ENCODE data around the gene TLX1.
A peak's percentile ranks its signal among the peaks of the same experiment; 100 is the strongest.
"Not testable (repeated sequence)": the region's sequence is repeated elsewhere in the genome, so short reads cannot be mapped to it uniquely, and the experiment has no call there.

Gene TLX1

DNA sequence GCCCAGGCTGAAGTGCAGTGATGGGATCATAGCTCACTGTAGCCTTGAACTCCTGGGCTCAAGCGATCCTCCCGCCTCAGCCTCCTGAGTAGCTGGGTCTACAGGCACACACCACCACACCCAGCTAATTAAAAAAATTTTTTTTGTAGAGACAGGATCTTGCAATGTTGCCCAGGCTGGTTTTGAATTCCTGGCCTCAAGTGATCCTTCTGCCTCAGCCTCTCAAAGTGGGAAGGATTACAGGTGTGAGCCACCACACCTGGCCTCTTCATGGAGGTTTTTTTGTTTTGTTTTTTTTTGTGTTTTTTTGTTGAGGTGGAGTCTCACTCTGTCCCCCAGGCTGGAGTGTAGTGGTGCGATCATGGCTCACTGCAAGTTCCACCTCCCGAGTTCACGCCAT lies 23.4 kb downstream of the TLX1 start:
- DNase-seq, result not testable (repeated sequence)

DNA sequence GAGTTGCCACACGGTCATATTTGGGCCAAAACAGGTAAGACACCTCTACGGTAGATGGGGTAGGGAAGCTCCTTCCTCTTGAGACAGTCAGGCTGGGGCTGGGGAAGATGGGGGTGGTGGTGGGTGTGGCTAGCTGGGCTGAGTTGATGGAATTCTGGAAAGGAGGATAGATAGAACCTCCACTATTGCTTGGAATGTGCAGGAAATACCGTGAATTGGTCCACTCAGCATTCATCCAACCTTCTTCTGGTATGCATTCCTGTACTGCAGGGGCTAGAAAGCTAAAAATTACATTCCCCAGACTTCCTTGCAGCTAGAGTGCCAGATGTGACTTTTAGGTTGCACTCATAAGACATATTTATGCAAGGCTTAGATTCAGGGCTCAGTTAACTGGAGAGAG lies 24.8 kb downstream of the TLX1 start:
- no peak for DNase-seq

DNA sequence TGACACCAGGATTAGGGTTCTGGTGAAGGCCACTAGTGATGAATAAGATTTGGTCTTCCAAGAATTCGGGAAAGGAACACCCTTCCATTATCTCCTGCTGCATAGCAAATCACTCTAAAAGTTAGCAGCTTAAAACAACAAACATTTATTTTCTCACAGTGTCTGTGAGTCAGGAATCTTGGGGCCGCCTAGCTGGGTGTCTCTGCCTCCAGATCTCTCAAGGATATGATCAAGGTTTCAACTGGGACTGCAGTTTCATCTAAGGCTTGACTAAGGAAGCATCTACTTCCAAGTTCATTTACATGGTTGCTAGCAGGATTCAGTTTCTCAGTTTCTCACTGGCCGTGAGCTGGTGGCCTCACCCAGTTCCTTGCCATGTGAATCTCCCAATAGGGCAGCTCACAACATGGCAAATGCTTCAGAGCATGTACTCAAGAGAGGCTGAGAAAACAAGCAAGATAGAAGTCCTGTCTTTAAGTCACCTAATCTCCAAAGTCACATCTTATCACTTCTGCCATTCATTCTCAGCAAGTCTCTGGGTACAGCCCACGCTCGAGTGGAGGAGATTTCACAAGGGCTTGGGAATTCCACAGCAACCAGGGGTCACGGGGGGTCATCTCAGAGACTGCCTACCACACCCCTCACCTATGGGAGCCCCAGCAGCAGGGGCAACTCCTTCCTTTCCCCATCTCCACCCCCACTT lies 26.8 kb downstream of the TLX1 start:
- no peak for DNase-seq

DNA sequence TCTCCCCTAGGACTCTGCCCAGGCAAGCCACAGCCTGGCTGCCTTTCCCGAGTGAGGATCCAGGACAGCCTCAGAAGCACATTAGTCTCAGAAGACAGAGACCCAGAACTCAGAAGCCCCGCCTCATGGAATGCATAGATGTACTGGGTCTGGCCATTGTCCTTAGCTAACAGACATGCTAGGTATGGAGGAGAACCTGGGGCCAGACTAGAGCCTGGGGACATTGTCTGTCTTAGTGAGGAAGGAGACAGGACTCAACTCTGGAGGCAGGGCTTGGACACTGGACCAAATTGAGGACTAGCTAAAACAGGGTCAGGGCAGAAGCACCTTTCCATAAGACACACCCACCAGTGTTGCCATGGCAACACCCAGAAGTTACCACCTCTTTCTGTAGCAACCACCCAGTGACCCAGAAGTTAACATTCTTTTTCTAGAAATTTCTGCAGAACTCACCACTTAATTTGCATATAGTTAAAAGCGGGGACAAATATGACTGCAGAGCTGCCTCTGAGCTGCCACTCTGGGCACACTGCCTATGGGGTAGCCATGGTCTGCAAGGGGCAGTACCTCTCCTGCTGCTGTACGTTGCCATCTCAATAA lies 27.5 kb downstream of the TLX1 start:
- DNase-seq, result no peak

DNA sequence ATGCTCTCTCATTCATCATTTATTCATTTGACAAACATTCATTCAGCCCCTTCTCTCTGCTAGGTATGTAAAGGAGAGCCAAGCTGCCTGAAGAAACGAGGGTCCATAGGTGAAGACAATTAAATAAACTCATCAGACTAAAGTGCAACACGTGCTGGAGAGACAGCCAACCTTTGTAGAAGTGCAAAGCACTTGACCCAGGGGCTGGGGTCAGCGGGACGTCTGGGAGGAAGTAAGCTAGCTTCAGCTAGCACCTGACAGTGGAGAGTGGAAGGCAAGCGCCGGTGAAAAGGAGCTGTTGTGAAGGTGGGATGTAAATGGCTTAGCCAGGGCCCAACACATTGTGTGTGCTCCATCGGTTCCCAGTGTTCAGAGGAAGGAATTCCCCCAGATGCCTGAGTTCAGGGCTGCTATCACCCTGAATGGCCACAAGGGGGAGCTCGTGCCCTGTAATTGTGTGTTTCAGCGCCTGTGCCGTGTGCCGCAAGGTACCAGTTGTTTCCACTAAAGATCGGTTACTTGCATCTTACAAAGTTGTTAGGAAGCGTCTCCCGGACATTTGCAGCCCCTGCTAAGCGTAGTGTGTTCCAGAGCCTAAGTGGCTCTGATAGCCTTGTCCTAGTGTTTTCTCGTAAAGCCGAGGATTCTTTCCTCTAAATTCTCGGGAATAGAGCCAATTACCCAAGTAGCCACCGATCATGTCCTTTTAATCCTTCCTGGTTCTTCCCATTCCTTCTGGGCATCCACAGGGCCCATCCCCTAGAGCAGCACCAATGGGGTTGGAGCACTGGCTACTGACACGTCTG lies 30.6 kb downstream of the TLX1 start:
- peak; percentile 18 for DNase-seq

DNA sequence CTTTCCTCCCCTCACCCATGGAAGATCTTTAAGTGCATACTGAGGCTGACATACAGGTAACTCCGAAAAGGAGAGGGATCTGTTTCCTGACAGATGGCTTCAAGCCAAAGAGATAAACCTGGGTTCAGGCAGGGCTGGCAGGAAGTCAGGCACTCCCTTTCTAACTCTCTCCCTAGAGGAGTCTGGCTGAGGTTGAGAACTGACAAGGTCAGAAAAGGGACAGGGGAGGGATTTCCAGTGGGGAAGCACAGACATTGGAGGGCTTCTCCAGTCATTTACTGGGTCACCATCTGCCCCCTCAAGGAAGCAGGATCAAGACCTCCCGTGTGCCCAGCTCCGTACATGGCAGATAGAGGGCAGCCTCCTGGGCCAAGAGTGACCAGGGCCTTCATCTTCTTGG lies 31.6 kb downstream of the TLX1 start:
- no peak for DNase-seq

DNA sequence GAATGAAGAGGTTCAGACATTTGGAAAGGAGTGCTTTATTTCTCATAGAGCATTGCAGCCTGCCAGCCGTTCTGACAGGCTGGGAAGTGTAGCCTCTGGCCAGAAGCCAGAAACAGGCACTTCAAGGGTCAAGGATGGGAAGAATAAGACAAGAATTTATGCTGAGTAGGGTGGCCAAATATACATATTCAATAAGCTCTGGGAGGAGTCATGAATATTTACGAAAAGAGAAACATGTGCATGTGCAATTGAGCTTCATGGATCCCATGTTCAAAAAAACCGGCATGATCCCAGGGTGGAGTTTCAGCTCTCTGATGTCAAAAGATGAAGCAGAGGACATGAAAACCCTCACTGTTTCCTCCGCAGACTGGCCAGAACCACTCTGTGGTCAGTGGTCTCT lies 32.9 kb downstream of the TLX1 start:
- DNase-seq, result no peak

DNA sequence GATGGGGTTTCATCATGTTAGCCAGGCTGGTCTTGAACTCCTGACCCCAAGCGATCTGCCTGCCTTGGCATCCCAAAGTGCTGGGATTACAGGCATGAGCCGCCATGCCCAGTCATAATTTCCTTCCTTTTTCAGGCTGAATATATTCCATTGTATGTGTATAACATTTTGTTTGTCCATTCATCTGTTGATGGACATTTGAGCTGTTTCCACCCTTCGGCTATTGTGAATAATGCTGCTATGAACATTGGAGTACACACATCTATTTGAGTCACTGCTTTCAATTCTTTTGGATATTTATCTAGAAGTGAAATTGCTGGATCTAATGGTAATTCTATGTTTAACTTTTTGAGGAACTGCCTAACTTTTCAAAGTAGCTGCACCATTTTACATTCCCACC lies 34.6 kb downstream of the TLX1 start:
- DNase-seq, result no peak

DNA sequence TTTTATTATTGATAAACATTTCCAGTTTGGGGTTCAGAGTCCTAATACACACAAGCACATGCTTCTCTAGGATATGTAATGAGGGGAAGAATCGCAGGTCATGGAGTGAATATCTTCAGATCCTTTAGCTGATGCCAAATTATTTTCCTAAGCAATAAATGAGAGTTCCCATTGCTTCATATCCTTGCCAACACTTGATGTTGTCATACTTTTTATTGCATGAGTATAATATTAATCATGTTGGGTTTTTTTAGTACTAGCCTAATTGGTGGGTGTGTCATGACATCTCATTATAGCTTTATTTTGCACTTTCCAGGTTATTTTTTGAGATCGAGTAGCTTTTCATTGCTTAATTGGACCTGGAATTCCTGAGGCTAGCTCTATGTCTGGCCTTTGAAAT lies 35.3 kb downstream of the TLX1 start:
- DNase-seq, result no peak

DNA sequence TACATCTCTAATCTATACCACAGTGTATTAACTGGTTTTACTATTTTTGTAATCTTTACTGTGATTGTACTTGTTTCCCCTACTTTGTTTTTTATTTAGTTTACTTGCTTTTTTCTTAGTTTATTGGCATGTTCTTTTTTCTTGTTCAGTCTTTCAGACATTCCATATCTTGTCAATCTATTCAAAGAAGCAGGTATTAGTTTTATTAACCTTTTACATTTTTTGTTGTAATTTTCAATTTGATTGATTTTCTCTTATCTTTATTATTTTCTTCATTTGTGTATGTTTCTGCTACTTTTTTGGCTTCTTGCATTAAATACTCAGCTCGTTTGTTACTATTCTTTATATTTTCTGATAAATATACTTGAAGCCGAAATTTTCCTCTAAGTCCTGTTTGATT lies 41.6 kb downstream of the TLX1 start:
- no peak for DNase-seq

DNA sequence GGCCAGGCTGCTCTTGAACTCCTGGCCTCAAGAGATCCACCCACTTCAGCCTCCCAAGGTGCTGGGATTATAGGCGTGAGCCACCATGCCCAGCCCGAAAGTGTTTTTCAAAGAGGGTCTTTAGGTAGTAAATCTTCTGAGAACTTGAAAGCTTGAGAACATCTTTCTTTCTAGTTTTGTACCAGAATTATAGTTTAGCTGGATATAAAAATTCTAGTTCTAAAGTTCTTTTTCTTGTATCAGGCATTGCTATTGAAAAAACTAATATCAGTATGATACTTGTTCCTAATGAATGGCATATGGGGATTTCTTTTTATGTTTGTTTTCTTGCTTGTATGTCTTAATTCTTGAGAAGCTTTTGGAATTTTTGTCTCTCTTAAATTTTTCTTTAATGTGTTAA lies 43.2 kb downstream of the TLX1 start:
- DNase-seq, result no peak

DNA sequence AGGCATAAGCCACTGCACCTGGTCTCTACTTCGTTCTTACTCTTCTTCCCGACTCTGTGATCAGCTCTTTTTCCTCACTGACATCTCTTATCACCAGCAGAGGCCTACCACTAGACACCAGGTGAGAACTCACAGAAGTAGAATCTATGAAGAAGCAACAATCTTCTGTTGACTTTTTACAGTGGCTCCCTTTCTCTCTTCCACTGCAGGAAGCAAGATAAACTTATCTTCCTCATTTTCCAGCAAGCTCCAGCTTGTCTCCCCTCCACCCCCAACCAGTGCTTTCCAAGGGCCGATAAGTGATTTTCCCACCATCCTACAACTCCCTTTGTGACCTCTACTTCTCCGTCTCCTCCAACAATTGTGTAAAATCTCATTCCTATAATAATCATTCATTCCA lies 45.5 kb downstream of the TLX1 start:
- DNase-seq, result no peak

DNA sequence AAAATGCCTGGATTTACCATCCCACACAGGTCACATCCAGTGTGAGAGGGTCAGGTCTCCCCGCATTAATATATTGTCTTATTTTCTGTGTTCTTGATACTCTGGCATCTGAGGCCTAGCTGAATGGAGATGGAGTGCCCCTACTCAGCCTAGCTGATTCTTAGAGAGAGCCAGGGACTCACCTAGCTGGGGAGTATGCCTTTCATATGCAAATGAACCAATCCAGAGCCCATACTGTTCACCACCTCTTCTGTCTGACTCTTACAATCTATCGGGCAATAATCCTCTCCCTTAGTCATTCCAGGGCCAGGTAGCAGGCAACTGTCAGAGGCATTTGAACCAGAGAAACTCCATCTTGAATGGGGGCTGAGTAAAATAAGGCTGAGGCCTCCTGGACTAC lies 51.8 kb downstream of the TLX1 start:
- no peak for DNase-seq

DNA sequence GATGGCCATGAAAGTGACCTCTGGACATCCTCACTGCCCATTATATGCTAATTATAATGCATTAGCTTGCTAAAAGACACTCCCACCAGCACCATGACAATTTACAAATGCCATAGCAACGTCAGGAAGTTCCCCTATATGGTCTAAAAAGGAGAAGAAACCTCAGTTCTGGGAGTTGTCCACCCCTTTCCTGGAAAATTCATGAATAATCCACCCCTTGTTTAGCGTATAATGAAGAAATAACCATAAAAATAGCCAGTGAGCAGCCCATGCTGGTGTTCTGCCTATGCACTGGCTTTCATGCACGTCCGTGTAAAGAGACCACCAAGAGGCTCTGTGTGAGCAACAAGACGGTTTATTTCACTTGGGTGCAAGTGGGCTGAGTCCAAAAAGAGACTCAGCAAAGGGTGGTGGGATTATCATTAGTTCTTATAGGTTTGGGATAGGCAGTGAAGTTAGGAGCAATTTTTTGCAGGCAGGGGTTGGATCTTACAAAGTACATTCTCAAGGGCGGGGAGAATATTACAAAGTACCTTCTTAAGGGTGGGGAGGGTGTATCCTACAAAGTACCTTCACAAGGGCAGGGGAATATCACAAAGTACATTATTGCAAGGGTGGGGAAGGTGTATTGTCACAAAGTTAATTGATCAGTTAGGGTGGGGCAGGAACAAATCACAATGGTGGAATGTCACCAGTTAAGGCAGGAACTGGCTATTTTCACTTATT lies 52.5 kb downstream of the TLX1 start:
- DNase-seq, result no peak
